IPS-20b (cell line): ENCODE results near the gene ABLIM1.

Experiments
- H3K27ac ChIP-seq: one replicate; pipeline ENCODE4 v1.5.1; 2013; ENCODE audit warnings: low read length
- H3K27me3 ChIP-seq: 2 replicates; pipeline ENCODE4 v1.6.1; 2013; ENCODE audit warnings: mild to moderate bottlenecking, low read length, inconsistent platforms; ENCODE audit not compliant: insufficient read depth
- H3K36me3 ChIP-seq: 2 replicates; pipeline ENCODE4 v1.6.1; 2013; ENCODE audit warnings: low read depth, mild to moderate bottlenecking, inconsistent platforms, low read length, moderate library complexity; ENCODE audit not compliant: insufficient read depth
- H3K4me1 ChIP-seq: 2 replicates; pipeline ENCODE4 v1.6.1; 2013; ENCODE audit warnings: mild to moderate bottlenecking, control low read depth, inconsistent platforms, low read length, moderate library complexity; ENCODE audit not compliant: insufficient read depth
- H3K4me3 ChIP-seq: 2 replicates; pipeline ENCODE4 v1.5.1; 2013; ENCODE audit warnings: mild to moderate bottlenecking, low read length, inconsistent platforms
- H3K9ac ChIP-seq: 2 replicates; pipeline ENCODE4 v1.6.1; 2013; ENCODE audit warnings: low read depth, mild to moderate bottlenecking, inconsistent platforms, low read length, moderate library complexity
- H3K9me3 ChIP-seq: 2 replicates; pipeline ENCODE4 v1.6.1; 2013; ENCODE audit warnings: mild to moderate bottlenecking, low read depth, low read length, inconsistent platforms; ENCODE audit not compliant: insufficient read depth

ABLIM1 gene

GRCh38 chr10:114654822-114655575, 3.1 kb downstream of the ABLIM1 start:
- H3K9me3 ChIP-seq: no peaks in the 10 kb centered on the region
- no peak overlapping the region for H3K9ac ChIP-seq
- peaks cover 2% of the 10 kb centered on the region; the same call in 1 of the 2 replicates for H3K4me1 ChIP-seq

DNA sequence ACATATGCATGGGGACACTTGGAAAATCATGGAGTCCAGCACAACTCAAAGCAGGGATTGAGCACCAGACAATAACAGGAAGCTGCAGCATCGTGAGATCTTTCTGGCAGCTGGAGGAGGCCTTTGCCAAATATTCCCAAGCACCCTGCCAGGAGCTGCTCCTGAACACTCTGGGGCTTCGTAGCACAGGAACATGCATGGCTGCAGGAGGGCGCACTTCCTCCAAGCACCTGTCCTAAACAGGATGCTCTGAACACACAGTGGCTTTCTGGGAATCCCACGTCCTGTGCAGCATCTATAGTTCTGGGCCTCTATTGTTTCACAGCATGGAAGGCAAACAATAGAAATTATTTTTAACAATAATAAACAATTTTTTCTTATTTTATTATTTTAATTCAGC, 4.1 kb downstream of the ABLIM1 start:
- Histone ChIP-seq H3K27ac (no peak overlapping the region), H3K4me3 (no peak overlapping the region), H3K9ac (no peak overlapping the region), H3K4me1 (peaks cover 2% of the 10 kb centered on the region; the same call in 1 of the 2 replicates), H3K9me3 (no peaks in the 10 kb centered on the region), H3K27me3 (no peaks in the 10 kb centered on the region), H3K36me3 (no peaks in the 10 kb centered on the region)

More at GRCh38 chr10:114654822-114655575, 3.1 kb downstream of the ABLIM1 start:
- H3K27ac ChIP-seq: no peak overlapping the region
- H3K36me3 ChIP-seq: no peaks in the 10 kb centered on the region
- no peaks in the 10 kb centered on the region for H3K27me3 ChIP-seq
- no peak overlapping the region for H3K4me3 ChIP-seq

DNA sequence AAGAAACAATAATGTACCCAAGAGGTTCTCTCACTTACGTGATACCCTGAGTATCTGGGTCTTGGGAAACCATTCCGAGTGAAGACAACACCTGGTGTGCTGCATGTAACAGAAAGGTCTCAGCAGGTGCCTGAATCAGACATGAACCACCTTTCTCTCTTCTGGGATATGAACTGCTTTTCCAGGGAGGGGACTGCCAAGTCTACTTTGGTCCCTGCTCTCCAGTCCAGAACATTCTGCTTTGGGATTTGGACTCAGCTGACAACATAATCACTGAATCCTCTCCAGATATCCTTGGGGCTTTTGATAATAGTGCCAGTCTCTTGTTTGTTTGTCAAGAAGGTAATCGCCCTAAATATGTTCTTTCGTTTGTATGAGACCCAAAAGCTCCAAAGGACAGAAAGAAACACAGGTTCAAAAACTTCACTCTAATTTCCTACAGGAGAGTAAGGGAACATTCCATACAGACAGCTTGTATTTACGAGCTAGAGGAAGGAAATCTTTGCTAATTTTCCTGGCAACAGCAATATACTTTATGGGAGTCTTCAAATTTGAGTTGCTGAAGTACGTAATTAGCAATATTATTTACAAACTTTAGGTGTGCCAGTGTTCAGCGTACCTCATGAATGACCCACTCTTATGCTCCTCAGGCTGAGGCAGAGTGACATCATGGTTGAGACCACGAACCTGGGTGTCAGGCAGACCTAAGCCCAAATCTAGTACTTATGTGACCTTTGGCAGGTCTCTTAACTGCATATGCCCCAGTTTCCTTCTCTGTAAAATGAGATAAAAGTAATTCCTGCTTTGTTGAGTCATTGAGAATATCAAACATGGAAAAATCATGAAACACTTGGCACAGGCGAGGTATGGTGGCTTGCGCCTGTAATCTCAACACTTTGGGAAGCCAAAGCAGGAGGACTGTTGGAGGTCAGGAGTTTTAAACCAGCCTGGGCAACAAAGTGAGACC, 5.4 kb downstream of the ABLIM1 start:
- H3K27ac ChIP-seq: no peak overlapping the region
- H3K9me3 ChIP-seq: no peaks in the 10 kb centered on the region
- no peak overlapping the region for H3K4me3 ChIP-seq
- H3K4me1 ChIP-seq: peaks cover 2% of the 10 kb centered on the region; the same call in 1 of the 2 replicates
- no peaks in the 10 kb centered on the region for H3K36me3 ChIP-seq
- H3K27me3 ChIP-seq: no peaks in the 10 kb centered on the region
- H3K9ac ChIP-seq: no peak overlapping the region

GRCh38 chr10:114650831-114651230, 7.2 kb downstream of the ABLIM1 start:
- Histone ChIP-seq H3K27me3 (no peaks in the 10 kb centered on the region), H3K9me3 (no peaks in the 10 kb centered on the region), H3K36me3 (no peaks in the 10 kb centered on the region), H3K27ac (no peak overlapping the region), H3K4me1 (peaks cover 2% of the 10 kb centered on the region; the same call in 1 of the 2 replicates), H3K4me3 (no peak overlapping the region), H3K9ac (no peak overlapping the region)

DNA sequence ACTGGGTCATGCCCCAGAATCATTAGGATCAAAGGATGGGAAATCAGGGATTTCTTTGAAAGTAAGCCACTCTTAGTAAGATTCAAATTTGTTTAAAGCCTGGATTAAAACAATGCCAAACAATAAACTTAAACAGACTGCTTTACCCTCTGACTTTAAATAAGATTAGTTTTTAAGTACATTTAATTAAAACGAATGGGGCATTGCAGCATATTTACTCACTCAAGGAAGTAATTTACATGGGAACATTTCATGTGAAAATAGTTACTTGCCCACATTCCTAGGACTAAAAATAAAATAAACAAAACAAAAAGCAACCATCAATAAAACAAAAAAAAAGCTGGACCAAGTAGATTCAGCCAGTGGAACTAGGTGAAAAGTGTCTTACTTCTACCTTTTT, 7.8 kb downstream of the ABLIM1 start:
- H3K4me3 ChIP-seq: no peak overlapping the region
- no peak overlapping the region for H3K9ac ChIP-seq
- H3K4me1 ChIP-seq: peaks cover 2% of the 10 kb centered on the region; the same call in 1 of the 2 replicates
- H3K27ac ChIP-seq: no peak overlapping the region
- H3K36me3 ChIP-seq: no peaks in the 10 kb centered on the region
- no peaks in the 10 kb centered on the region for H3K27me3 ChIP-seq
- no peaks in the 10 kb centered on the region for H3K9me3 ChIP-seq

GRCh38 chr10:114649217-114649903, 8.7 kb downstream of the ABLIM1 start:
- no peak overlapping the region for H3K4me3 ChIP-seq
- peaks cover 2% of the 10 kb centered on the region; the same call in 1 of the 2 replicates for H3K4me1 ChIP-seq
- no peak overlapping the region for H3K27ac ChIP-seq
- no peak overlapping the region for H3K9ac ChIP-seq
- no peaks in the 10 kb centered on the region for H3K9me3 ChIP-seq
- no peaks in the 10 kb centered on the region for H3K36me3 ChIP-seq
- no peaks in the 10 kb centered on the region for H3K27me3 ChIP-seq

GRCh38 chr10:114648368-114648767, 9.7 kb downstream of the ABLIM1 start:
- no peak overlapping the region for H3K4me3 ChIP-seq
- H3K27ac ChIP-seq: no peak overlapping the region
- H3K9me3 ChIP-seq: no peaks in the 10 kb centered on the region
- no peaks in the 10 kb centered on the region for H3K27me3 ChIP-seq
- H3K4me1 ChIP-seq: peaks cover 2% of the 10 kb centered on the region; the same call in 1 of the 2 replicates
- no peak overlapping the region for H3K9ac ChIP-seq
- H3K36me3 ChIP-seq: no peaks in the 10 kb centered on the region

DNA sequence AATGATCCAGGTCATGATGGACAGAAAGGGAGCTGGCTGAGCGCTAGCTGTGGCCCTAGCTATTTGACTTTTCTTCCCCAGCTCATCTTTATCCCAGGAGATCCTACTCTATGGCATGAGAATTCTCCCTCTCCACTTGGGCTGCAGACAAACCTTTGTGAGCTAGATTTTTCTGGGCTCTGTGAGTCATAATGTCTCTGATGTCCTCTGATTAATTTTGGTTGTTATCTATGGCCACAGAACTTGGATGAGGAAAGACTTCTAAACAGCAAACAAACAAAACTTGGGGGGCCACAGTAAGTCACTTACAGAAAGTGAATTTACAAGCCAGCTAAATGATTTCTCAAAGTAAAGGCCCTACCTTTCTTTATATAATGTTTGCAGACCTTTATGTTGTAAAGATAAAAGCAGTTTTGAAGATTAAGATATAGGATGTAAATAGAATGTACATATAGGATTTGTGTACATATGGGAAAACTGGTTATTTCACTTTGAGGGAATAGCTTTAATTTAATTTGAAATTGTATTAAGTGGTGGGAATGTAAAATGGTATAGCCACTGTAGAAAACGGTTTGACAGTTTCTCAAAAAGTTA, 10.4 kb downstream of the ABLIM1 start:
- Histone ChIP-seq H3K9ac (no peak overlapping the region), H3K4me3 (no peak overlapping the region), H3K9me3 (no peaks in the 10 kb centered on the region), H3K36me3 (no peaks in the 10 kb centered on the region), H3K27me3 (no peaks in the 10 kb centered on the region), H3K27ac (no peak overlapping the region), H3K4me1 (peaks cover 2% of the 10 kb centered on the region; the same call in 1 of the 2 replicates)

- Histone ChIP-seq H3K27ac (no peak overlapping the region), H3K4me3 (no peak overlapping the region), H3K9ac (no peak overlapping the region), H3K4me1 (peaks cover 2% of the 10 kb centered on the region; the same call in 1 of the 2 replicates), H3K9me3 (no peaks in the 10 kb centered on the region), H3K36me3 (no peaks in the 10 kb centered on the region), H3K27me3 (no peaks in the 10 kb centered on the region)
Observed at GRCh38 chr10:114646426-114646825, 11.6 kb downstream of the ABLIM1 start.

- H3K4me3 ChIP-seq: no peak overlapping the region
- peaks cover 2% of the 10 kb centered on the region; the same call in 1 of the 2 replicates for H3K4me1 ChIP-seq
- no peaks in the 10 kb centered on the region for H3K36me3 ChIP-seq
- no peaks in the 10 kb centered on the region for H3K27me3 ChIP-seq
- no peak overlapping the region for H3K27ac ChIP-seq
- no peaks in the 10 kb centered on the region for H3K9me3 ChIP-seq
- H3K9ac ChIP-seq: no peak overlapping the region
Observed at GRCh38 chr10:114645706-114646105, 12.4 kb downstream of the ABLIM1 start.

GRCh38 chr10:114643158-114643557, 14.9 kb downstream of the ABLIM1 start:
- H3K27ac ChIP-seq: no peak overlapping the region
- H3K9ac ChIP-seq: no peak overlapping the region
- H3K27me3 ChIP-seq: no peaks in the 10 kb centered on the region
- H3K4me1 ChIP-seq: no peaks in the 10 kb centered on the region
- H3K9me3 ChIP-seq: no peaks in the 10 kb centered on the region
- no peaks in the 10 kb centered on the region for H3K36me3 ChIP-seq
- H3K4me3 ChIP-seq: no peak overlapping the region
